WTC11 (cell line): ENCODE measurements around the gene NANOGP8. TPM values are rescaled to one million over a fixed set of nuclear protein-coding genes. Genes with fewer than 3 reads are reported as not detected.

ENCODE experiments used
- ATAC-seq: fragments of 200-7000 bp; cut with Tn5 transposase; 2 replicates; pipeline ENCODE4 v1.10.0; 2021; ENCODE audit warnings: mild to moderate bottlenecking, moderate library complexity
- CTCF ChIA-PET: fragments of 300-600 bp; sonication (Branson Sonifier 250); formaldehyde crosslinking; loops from one replicate; lab custom pipeline; 2021; ENCODE audit warnings: antibody characterized with exemption; lab: Charles Lee
- POLR2A ChIA-PET: fragments of 350-600 bp; sonication (Branson Sonifier 250); formaldehyde crosslinking; loops from one replicate; lab custom pipeline; 2021; ENCODE audit warnings: antibody characterized with exemption; lab: Charles Lee
- DNase-seq: peaks from one replicate; pipeline ENCODE4 v3.0.0; 2021; ENCODE audit warnings: low spot score
- H3K27ac Mint-ChIP-seq: 2 replicates; pipeline ENCODE4 v1.8.0; 2021; ENCODE audit warnings: mixed read lengths
- H3K27me3 Mint-ChIP-seq: 2 replicates; pipeline ENCODE4 v1.8.0; 2021; ENCODE audit warnings: low read depth, mild to moderate bottlenecking, moderate library complexity, mixed read lengths
- H3K36me3 Mint-ChIP-seq: 2 replicates; pipeline ENCODE4 v1.8.0; 2021; ENCODE audit warnings: mixed read lengths
- H3K4me1 Mint-ChIP-seq: 2 replicates; pipeline ENCODE4 v1.8.0; 2022; ENCODE audit warnings: mixed read lengths
- H3K4me3 Mint-ChIP-seq: 2 replicates; pipeline ENCODE4 v1.8.0; 2021; ENCODE audit warnings: mild to moderate bottlenecking, moderate library complexity, mixed read lengths
- H3K9me3 Mint-ChIP-seq: 2 replicates; pipeline ENCODE4 v1.8.0; 2021; ENCODE audit warnings: mixed read lengths
- ATF3 ChIP-seq: sonication (generic); formaldehyde crosslinking; conservative IDR thresholded peaks from 2 replicates; pipeline ENCODE4 v1.8.1; 2022; ENCODE audit warnings: mild to moderate bottlenecking, missing genetic modification reagents
- GTF2I ChIP-seq: fragments of 250-450 bp; sonication (Bioruptor Pico); conservative IDR thresholded peaks from 2 replicates; pipeline ENCODE4 v1.4.0; 2021; ENCODE audit warnings: mild to moderate bottlenecking
- JAZF1 ChIP-seq: fragments of 250-450 bp; sonication (Bioruptor Pico); IDR thresholded peaks from 2 replicates; pipeline ENCODE4 v1.9.0; 2021; ENCODE audit warnings: moderate library complexity, mild to moderate bottlenecking, inconsistent platforms
- MLX ChIP-seq: sonication (generic); formaldehyde crosslinking; IDR thresholded peaks from 2 replicates; pipeline ENCODE4 v1.8.1; 2023; ENCODE audit warnings: mild to moderate bottlenecking, missing genetic modification reagents, moderate library complexity
- NFATC4 ChIP-seq: fragments of 250-450 bp; sonication (Bioruptor Pico); IDR thresholded peaks from 2 replicates; pipeline ENCODE4 v1.9.0; 2021; ENCODE audit warnings: mild to moderate bottlenecking
- PREB ChIP-seq: sonication (generic); formaldehyde crosslinking; IDR thresholded peaks from 2 replicates; pipeline ENCODE4 v1.8.1; 2022; ENCODE audit warnings: mild to moderate bottlenecking, missing genetic modification reagents, moderate library complexity, borderline replicate concordance
- SMAD4 ChIP-seq: sonication (generic); formaldehyde crosslinking; IDR thresholded peaks from 2 replicates; pipeline ENCODE4 v1.8.0; 2022; ENCODE audit warnings: mild to moderate bottlenecking, missing genetic modification reagents
- TCF7 ChIP-seq: sonication (generic); formaldehyde crosslinking; IDR thresholded peaks from 2 replicates; pipeline ENCODE4 v1.8.0; 2022; ENCODE audit warnings: mild to moderate bottlenecking, low read depth, missing genetic modification reagents, moderate library complexity
- ZNF138 ChIP-seq: sonication (generic); formaldehyde crosslinking; conservative IDR thresholded peaks from 2 replicates; pipeline ENCODE4 v1.8.1; 2022; ENCODE audit warnings: mild to moderate bottlenecking, moderate library complexity, missing genetic modification reagents
- ZNF232 ChIP-seq: sonication (generic); formaldehyde crosslinking; IDR thresholded peaks from 2 replicates; pipeline ENCODE4 v1.8.0; 2022; ENCODE audit warnings: mild to moderate bottlenecking, missing genetic modification reagents
- ZNF317 ChIP-seq: sonication (generic); formaldehyde crosslinking; IDR thresholded peaks from 2 replicates; pipeline ENCODE4 v1.8.1; 2023; ENCODE audit warnings: low read depth, mild to moderate bottlenecking, moderate library complexity, missing genetic modification reagents, borderline replicate concordance
- ZNF396 ChIP-seq: fragments of 250-450 bp; sonication (Bioruptor Pico); IDR thresholded peaks from 2 replicates; pipeline ENCODE4 v1.8.0; 2021; ENCODE audit warnings: mild to moderate bottlenecking, moderate library complexity, borderline replicate concordance
- ZNF671 ChIP-seq: fragments of 250-450 bp; sonication (Bioruptor Pico); IDR thresholded peaks from 2 replicates; pipeline ENCODE4 v1.8.0; 2021; ENCODE audit warnings: mild to moderate bottlenecking
- total RNA-seq: library from RNA; stranded (reverse); gene quantifications from 3 replicates; pipeline ENCODE4 v1.2.3, GENCODE V29; 2021
- TF ChIP-seq, protein P1 (sequence below): fragments of 250-450 bp; sonication (Bioruptor Pico); conservative IDR thresholded peaks from 2 replicates; pipeline ENCODE4 v1.9.0; 2021; ENCODE audit warnings: mild to moderate bottlenecking
- TF ChIP-seq, protein P2 (sequence below): sonication (generic); formaldehyde crosslinking; IDR thresholded peaks from 2 replicates; pipeline ENCODE4 v1.8.1; 2023; ENCODE audit warnings: mild to moderate bottlenecking, missing genetic modification reagents, moderate library complexity
- TF ChIP-seq, protein P3 (sequence below): sonication (generic); formaldehyde crosslinking; IDR thresholded peaks from 2 replicates; pipeline ENCODE4 v1.8.1; 2022; ENCODE audit warnings: missing genetic modification reagents, borderline replicate concordance
- TF ChIP-seq, protein P4 (sequence below): sonication (generic); formaldehyde crosslinking; IDR thresholded peaks from 2 replicates; pipeline ENCODE4 v1.8.1; 2023; ENCODE audit warnings: mild to moderate bottlenecking, missing genetic modification reagents
- TF ChIP-seq, protein P5 (sequence below): sonication (generic); formaldehyde crosslinking; IDR thresholded peaks from 2 replicates; pipeline ENCODE4 v1.8.0; 2022; ENCODE audit warnings: mild to moderate bottlenecking, missing genetic modification reagents
- TF ChIP-seq, protein P6 (sequence below): fragments of 250-450 bp; sonication (Bioruptor Pico); IDR thresholded peaks from 2 replicates; pipeline ENCODE4 v1.9.0; 2021; ENCODE audit warnings: mild to moderate bottlenecking
- TF ChIP-seq, protein P7 (sequence below): fragments of 250-450 bp; sonication (Bioruptor Pico); IDR thresholded peaks from 2 replicates; pipeline ENCODE4 v2.1.2; 2022; ENCODE audit warnings: mild to moderate bottlenecking, moderate library complexity
- TF ChIP-seq, protein P8 (sequence below): sonication (generic); formaldehyde crosslinking; conservative IDR thresholded peaks from 2 replicates; pipeline ENCODE4 v1.8.1; 2023; ENCODE audit warnings: mild to moderate bottlenecking, low read depth, missing genetic modification reagents, moderate library complexity

Gene NANOGP8
- total RNA-seq, 1 experiment from 2014 or later = 2.1 TPM

DNA sequence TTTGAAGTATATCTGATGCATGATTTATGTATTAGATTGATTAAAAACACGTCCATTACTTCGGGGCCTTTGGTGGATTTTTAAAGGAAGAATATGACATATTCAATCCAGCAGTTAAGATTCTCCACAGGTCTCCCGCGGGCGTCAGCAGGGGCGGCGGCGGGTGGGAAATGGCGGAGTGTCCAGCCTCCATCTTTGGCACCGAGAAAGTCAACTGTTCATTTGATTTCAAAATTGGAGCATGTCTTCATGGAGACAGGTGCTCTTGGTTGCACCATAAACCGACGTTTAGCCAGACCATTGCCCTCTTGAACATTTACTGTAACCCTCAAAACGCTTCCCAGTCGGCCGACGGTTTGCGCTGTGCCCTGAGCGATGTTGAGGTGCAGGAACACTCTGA, 7.2 kb upstream of the NANOGP8 start:
- H3K9me3 Mint-ChIP-seq = peaks cover 9% of the 10 kb centered on the region
- CTCF ChIA-PET = no interaction called here
- H3K4me3 Mint-ChIP-seq = no peak overlapping the region
- ATAC-seq (no peak), DNase-seq (no peak)
- TF ChIP-seq, protein P1, sequence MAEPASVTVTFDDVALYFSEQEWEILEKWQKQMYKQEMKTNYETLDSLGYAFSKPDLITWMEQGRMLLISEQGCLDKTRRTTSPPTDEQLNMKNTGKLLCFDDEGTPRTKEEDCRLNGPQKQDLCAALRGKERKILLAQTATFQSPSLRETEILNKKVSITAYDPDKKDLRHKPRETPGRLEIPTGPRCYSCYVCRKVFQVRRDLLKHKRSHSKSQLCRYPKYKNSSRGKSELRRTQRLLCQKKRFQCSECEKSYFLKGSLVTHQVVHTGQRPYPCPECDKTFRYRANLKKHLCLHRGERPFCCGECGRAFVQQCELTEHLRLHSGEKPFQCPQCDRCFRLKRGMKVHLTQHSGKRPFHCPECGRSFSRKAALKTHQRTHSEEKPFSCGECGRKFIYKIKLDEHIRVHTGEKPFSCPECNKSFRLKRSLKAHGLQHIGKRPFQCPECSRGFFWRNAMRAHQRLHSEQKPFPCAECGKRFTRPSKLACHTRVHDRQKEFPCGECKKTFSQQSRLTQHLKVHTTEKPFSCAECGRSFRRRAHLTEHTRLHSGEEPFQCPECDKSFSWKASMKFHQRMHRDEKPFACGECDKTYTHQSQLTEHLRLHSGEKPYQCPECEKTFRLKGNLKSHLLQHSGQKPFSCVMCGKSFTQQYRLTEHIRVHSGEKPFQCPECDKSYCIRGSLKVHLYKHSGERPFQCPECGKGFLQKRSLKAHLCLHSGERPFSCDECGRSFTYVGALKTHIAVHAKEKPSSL (CRISPR knock-in tag) = no peak
- TF ChIP-seq, protein P2, sequence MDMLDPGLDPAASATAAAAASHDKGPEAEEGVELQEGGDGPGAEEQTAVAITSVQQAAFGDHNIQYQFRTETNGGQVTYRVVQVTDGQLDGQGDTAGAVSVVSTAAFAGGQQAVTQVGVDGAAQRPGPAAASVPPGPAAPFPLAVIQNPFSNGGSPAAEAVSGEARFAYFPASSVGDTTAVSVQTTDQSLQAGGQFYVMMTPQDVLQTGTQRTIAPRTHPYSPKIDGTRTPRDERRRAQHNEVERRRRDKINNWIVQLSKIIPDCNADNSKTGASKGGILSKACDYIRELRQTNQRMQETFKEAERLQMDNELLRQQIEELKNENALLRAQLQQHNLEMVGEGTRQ = no peak
- TF ChIP-seq JAZF1 (CRISPR knock-in tag) (no peak), ZNF138 (CRISPR knock-in tag) (no peak), NFATC4 (CRISPR knock-in tag) (no peak), ZNF671 (CRISPR knock-in tag) (no peak), ATF3 (CRISPR knock-in tag) (no peak), TCF7 (CRISPR knock-in tag) (no peak), ZNF232 (CRISPR knock-in tag) (no peak), ZNF396 (CRISPR knock-in tag) (no peak)
- TF ChIP-seq, protein P3, sequence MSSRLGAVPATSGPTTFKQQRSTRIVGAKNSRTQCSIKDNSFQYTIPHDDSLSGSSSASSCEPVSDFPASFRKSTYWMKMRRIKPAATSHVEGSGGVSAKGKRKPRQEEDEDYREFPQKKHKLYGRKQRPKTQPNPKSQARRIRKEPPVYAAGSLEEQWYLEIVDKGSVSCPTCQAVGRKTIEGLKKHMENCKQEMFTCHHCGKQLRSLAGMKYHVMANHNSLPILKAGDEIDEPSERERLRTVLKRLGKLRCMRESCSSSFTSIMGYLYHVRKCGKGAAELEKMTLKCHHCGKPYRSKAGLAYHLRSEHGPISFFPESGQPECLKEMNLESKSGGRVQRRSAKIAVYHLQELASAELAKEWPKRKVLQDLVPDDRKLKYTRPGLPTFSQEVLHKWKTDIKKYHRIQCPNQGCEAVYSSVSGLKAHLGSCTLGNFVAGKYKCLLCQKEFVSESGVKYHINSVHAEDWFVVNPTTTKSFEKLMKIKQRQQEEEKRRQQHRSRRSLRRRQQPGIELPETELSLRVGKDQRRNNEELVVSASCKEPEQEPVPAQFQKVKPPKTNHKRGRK (CRISPR knock-in tag) = no peak
- TF ChIP-seq, protein P4, sequence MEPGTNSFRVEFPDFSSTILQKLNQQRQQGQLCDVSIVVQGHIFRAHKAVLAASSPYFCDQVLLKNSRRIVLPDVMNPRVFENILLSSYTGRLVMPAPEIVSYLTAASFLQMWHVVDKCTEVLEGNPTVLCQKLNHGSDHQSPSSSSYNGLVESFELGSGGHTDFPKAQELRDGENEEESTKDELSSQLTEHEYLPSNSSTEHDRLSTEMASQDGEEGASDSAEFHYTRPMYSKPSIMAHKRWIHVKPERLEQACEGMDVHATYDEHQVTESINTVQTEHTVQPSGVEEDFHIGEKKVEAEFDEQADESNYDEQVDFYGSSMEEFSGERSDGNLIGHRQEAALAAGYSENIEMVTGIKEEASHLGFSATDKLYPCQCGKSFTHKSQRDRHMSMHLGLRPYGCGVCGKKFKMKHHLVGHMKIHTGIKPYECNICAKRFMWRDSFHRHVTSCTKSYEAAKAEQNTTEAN = no peak
- TF ChIP-seq, protein P5, sequence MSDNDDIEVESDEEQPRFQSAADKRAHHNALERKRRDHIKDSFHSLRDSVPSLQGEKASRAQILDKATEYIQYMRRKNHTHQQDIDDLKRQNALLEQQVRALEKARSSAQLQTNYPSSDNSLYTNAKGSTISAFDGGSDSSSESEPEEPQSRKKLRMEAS (CRISPR knock-in tag) = no peak
- TF ChIP-seq, protein P6, sequence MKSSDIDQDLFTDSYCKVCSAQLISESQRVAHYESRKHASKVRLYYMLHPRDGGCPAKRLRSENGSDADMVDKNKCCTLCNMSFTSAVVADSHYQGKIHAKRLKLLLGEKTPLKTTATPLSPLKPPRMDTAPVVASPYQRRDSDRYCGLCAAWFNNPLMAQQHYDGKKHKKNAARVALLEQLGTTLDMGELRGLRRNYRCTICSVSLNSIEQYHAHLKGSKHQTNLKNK (CRISPR knock-in tag) = no peak
- POLR2A ChIA-PET = no interaction called here
- H3K4me1 Mint-ChIP-seq = peaks cover 15% of the 10 kb centered on the region
- no peaks in the 10 kb centered on the region for H3K27me3 Mint-ChIP-seq
- no peak overlapping the region for H3K27ac Mint-ChIP-seq
- H3K36me3 Mint-ChIP-seq = peaks cover 8% of the 10 kb centered on the region; the same call in 1 of the 2 replicates

DNA sequence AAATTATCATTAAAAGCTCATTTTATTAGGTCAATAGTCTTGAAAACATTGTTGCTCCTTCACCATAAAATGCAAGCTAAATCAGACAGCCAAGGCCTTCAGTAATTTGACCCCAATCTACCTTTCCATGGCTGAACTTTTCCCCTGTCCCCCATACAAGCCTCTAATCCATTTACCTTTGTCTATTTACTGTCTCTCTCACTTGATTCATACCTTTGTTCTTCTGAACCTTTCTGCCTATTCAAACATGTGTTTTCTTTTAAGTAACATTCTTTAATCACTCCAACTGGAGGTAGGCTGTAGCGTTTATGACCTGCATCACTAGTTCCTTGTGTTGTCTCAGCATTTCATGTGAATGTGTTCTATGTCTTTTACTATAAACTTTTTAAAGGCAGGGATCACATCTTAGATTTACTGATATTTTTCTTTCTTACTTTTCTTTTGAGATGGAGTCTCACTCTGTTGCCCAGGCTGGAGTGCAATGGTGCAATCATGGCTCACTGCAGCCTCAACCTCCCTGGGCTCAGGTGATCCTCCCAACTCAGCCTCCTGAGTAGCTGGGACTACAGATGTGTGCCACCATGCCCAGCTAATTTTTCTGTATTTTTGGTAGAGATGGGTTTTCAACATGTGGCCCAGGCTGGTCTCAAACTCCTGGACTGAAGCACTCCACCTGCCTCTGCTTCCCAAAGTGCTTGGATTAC, 5.2 kb upstream of the NANOGP8 start:
- ChIA-PET POLR2A (no interaction called here), CTCF (no interaction called here)
- Mint-ChIP-seq H3K27me3 (no peaks in the 10 kb centered on the region), H3K36me3 (peaks cover 14% of the 10 kb centered on the region), H3K4me3 (no peak overlapping the region), H3K27ac (no peak overlapping the region), H3K4me1 (peaks cover 21% of the 10 kb centered on the region), H3K9me3 (peaks cover 12% of the 10 kb centered on the region; the same call in 1 of the 2 replicates)
- DNase-seq = no peak
- no peak for ATAC-seq
- TF ChIP-seq ZNF671 (CRISPR knock-in tag) = no peak
- TF ChIP-seq, protein P7, sequence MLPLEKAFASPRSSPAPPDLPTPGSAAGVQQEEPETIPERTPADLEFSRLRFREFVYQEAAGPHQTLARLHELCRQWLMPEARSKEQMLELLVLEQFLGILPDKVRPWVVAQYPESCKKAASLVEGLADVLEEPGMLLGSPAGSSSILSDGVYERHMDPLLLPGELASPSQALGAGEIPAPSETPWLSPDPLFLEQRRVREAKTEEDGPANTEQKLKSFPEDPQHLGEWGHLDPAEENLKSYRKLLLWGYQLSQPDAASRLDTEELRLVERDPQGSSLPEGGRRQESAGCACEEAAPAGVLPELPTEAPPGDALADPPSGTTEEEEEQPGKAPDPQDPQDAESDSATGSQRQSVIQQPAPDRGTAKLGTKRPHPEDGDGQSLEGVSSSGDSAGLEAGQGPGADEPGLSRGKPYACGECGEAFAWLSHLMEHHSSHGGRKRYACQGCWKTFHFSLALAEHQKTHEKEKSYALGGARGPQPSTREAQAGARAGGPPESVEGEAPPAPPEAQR (CRISPR knock-in tag) = no peak
- no peak for TF ChIP-seq GTF2I
- no peak for TF ChIP-seq ZNF317 (CRISPR knock-in tag)
- no peak for TF ChIP-seq SMAD4 (CRISPR knock-in tag)
- TF ChIP-seq MLX (CRISPR knock-in tag) = no peak
- no peak for TF ChIP-seq PREB (CRISPR knock-in tag)
- TF ChIP-seq, protein P8, sequence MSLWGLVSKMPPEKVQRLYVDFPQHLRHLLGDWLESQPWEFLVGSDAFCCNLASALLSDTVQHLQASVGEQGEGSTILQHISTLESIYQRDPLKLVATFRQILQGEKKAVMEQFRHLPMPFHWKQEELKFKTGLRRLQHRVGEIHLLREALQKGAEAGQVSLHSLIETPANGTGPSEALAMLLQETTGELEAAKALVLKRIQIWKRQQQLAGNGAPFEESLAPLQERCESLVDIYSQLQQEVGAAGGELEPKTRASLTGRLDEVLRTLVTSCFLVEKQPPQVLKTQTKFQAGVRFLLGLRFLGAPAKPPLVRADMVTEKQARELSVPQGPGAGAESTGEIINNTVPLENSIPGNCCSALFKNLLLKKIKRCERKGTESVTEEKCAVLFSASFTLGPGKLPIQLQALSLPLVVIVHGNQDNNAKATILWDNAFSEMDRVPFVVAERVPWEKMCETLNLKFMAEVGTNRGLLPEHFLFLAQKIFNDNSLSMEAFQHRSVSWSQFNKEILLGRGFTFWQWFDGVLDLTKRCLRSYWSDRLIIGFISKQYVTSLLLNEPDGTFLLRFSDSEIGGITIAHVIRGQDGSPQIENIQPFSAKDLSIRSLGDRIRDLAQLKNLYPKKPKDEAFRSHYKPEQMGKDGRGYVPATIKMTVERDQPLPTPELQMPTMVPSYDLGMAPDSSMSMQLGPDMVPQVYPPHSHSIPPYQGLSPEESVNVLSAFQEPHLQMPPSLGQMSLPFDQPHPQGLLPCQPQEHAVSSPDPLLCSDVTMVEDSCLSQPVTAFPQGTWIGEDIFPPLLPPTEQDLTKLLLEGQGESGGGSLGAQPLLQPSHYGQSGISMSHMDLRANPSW = no peak
